H1 (cell line): ENCODE results near the gene SSB. TPM values are rescaled to one million over a fixed set of nuclear protein-coding genes. Genes with fewer than 3 reads are reported as not detected.
A peak's percentile ranks its signal among the peaks of the same experiment; 100 is the strongest.

ENCODE experiments used
- CTCF ChIA-PET: fragments of 300-600 bp; sonication (Branson Sonifier 250); formaldehyde crosslinking; loops from one replicate; lab custom pipeline; 2021; ENCODE audit not compliant: partially characterized antibody; lab: Charles Lee
- POLR2A ChIA-PET: fragments of 300-600 bp; sonication (Branson Sonifier 250); formaldehyde crosslinking; loops from one replicate; lab custom pipeline; 2021; ENCODE audit warnings: inconsistent platforms; ENCODE audit not compliant: partially characterized antibody; lab: Charles Lee
- DNase-seq, 2 experiments: peaks; one replicate each; pipeline versions ENCODE4 v3.0.0 to v3.0.0-alpha.2; 2010 to 2022; ENCODE audit warnings: low spot score in 2 of 2, low read depth in 1 of 2, mixed read lengths in 1 of 2
- FAIRE-seq: peaks from 2 replicates; lab custom pipeline; 2011; peaks lifted over from hg19 to GRCh38; lab: Jason Lieb, UNC
- H2AFZ ChIP-seq: 2 replicates; pipeline ENCODE4 v1.8.1; 2012; ENCODE audit warnings: low read length, inconsistent platforms
- H2AK5ac ChIP-seq: 2 replicates; pipeline ENCODE4 v1.6.1; 2013; ENCODE audit warnings: low read depth, low read length
- H2BK120ac ChIP-seq: replicated peaks from 2 replicates; pipeline ENCODE3; 2013; ENCODE audit warnings: low read depth, low read length, inconsistent platforms
- H2BK12ac ChIP-seq: 2 replicates; pipeline ENCODE4 v1.6.1; 2013; ENCODE audit warnings: low read depth, low read length
- H2BK15ac ChIP-seq: 2 replicates; pipeline ENCODE4 v1.6.1; 2013; ENCODE audit warnings: low read length
- H2BK20ac ChIP-seq: 2 replicates; pipeline ENCODE4 v1.6.1; 2013; ENCODE audit warnings: low read length
- H2BK5ac ChIP-seq: 2 replicates; pipeline ENCODE4 v1.6.1; 2013; ENCODE audit warnings: low read depth, low read length
- H3K14ac ChIP-seq: 2 replicates; pipeline ENCODE4 v1.6.1; 2013; ENCODE audit warnings: inconsistent platforms; ENCODE audit not compliant: insufficient read length
- H3K18ac ChIP-seq: 2 replicates; pipeline ENCODE4 v1.6.1; 2013; ENCODE audit warnings: low read length; ENCODE audit errors: extremely low read depth
- H3K23ac ChIP-seq: 2 replicates; pipeline ENCODE4 v1.6.1; 2013; ENCODE audit warnings: inconsistent platforms; ENCODE audit not compliant: insufficient read length
- H3K23me2 ChIP-seq: 2 replicates; pipeline ENCODE4 v1.6.1; 2013; ENCODE audit warnings: low read depth, low read length
- H3K27ac ChIP-seq: 2 replicates; pipeline ENCODE4 v1.6.1; 2011; ENCODE audit warnings: low read depth, low read length, inconsistent platforms
- H3K27me3 ChIP-seq, 4 experiments: replicated peaks in 1 of 4; 1 replicate in 1 of 4; 2 replicates in 3 of 4; pipeline versions ENCODE4 v1.6.1 to v1.8.1; 2011 to 2013; ENCODE audit warnings: low read length in 3 of 4, mild to moderate bottlenecking in 3 of 4, inconsistent platforms in 2 of 4, mixed read lengths in 2 of 4, moderate library complexity in 1 of 4; ENCODE audit not compliant: control insufficient read depth in 3 of 4, insufficient read depth in 3 of 4; ENCODE audit errors: extremely low read depth in 1 of 4
- H3K36me3 ChIP-seq, 4 experiments: 2 replicates each; pipeline versions ENCODE4 v1.6.1 to v1.8.1; 2011 to 2013; ENCODE audit warnings: mild to moderate bottlenecking in 4 of 4, low read length in 3 of 4, moderate library complexity in 2 of 4, control low read depth in 1 of 4, inconsistent platforms in 1 of 4; ENCODE audit not compliant: insufficient read depth in 4 of 4, control insufficient read depth in 2 of 4
- H3K4ac ChIP-seq: replicated peaks from 2 replicates; pipeline ENCODE3; 2013; ENCODE audit warnings: low read length, low read depth, mixed read lengths, inconsistent platforms; ENCODE audit not compliant: insufficient read length
- H3K4me1 ChIP-seq, 4 experiments: replicated peaks in 1 of 4; 1 replicate in 1 of 4; 2 replicates in 3 of 4; pipeline versions ENCODE4 v1.6.1 to v1.8.1; 2011 to 2013; ENCODE audit warnings: low read length in 3 of 4, inconsistent platforms in 2 of 4, mixed read lengths in 1 of 4; ENCODE audit not compliant: insufficient read depth in 4 of 4, control insufficient read depth in 3 of 4
- H3K4me2 ChIP-seq, 2 experiments: 2 replicates each; pipeline versions ENCODE4 v1.6.1 to v1.8.1; 2011 to 2013; ENCODE audit warnings: low read depth in 2 of 2, low read length in 2 of 2, control low read depth in 1 of 2, inconsistent platforms in 1 of 2, mild to moderate bottlenecking in 1 of 2; ENCODE audit not compliant: insufficient read depth in 1 of 2
- H3K4me3 ChIP-seq, 4 experiments: fragments of 200-600, 300-600 bp in 1 of 4; sonication (generic), shearing (Covaris generic), sonication (Bioruptor Twin) in 1 of 4; 2 replicates each; pipeline versions ENCODE4 v1.5.1 to v1.8.1; 2011 to 2016; ENCODE audit warnings: low read length in 4 of 4, low read depth in 3 of 4, control low read depth in 2 of 4, inconsistent platforms in 2 of 4, mild to moderate bottlenecking in 2 of 4, mixed read lengths in 1 of 4, moderate library complexity in 1 of 4; ENCODE audit not compliant: insufficient read depth in 2 of 4; ENCODE audit errors: extremely low read depth in 1 of 4
- H3K56ac ChIP-seq: replicated peaks from 2 replicates; pipeline ENCODE3; 2013; ENCODE audit warnings: low read depth, mild to moderate bottlenecking, mixed read lengths, low read length, inconsistent platforms; ENCODE audit not compliant: insufficient read length
- H3K79me1 ChIP-seq: 2 replicates; pipeline ENCODE4 v1.6.1; 2013; ENCODE audit warnings: low read depth, low read length, control low read depth
- H3K79me2 ChIP-seq, 2 experiments: 2 replicates each; pipeline versions ENCODE4 v1.6.1 to v1.8.1; 2012 to 2013; ENCODE audit warnings: low read length in 2 of 2, mild to moderate bottlenecking in 2 of 2, inconsistent platforms in 1 of 2; ENCODE audit not compliant: insufficient read depth in 2 of 2, control insufficient read depth in 1 of 2
- H3K9ac ChIP-seq, 4 experiments: replicated peaks in 1 of 4; 1 replicate in 1 of 4; 2 replicates in 3 of 4; pipeline versions ENCODE4 v1.6.1 to v1.8.1; 2011 to 2013; ENCODE audit warnings: low read depth in 3 of 4, low read length in 3 of 4, control low read depth in 2 of 4, mild to moderate bottlenecking in 2 of 4, moderate library complexity in 2 of 4, inconsistent platforms in 1 of 4; ENCODE audit errors: extremely low read depth in 1 of 4
- H3K9me3 ChIP-seq, 2 experiments: 2 replicates each; pipeline versions ENCODE4 v1.6.1 to v1.8.1; 2012 to 2013; ENCODE audit warnings: mild to moderate bottlenecking in 2 of 2, moderate library complexity in 2 of 2, control low read depth in 1 of 2, inconsistent platforms in 1 of 2, low read depth in 1 of 2, low read length in 1 of 2, mixed read lengths in 1 of 2; ENCODE audit not compliant: insufficient read depth in 2 of 2
- H4K20me1 ChIP-seq, 2 experiments: replicated peaks in 1 of 2; 2 replicates each; pipeline versions ENCODE3 to v1.8.1; 2011 to 2013; ENCODE audit warnings: inconsistent platforms in 2 of 2, low read length in 2 of 2, mild to moderate bottlenecking in 1 of 2; ENCODE audit not compliant: insufficient read depth in 2 of 2, control insufficient read depth in 1 of 2
- H4K5ac ChIP-seq: 2 replicates; pipeline ENCODE4 v1.6.1; 2013; ENCODE audit warnings: low read length, low read depth, mixed read lengths, inconsistent platforms; ENCODE audit not compliant: insufficient read length
- H4K8ac ChIP-seq: 2 replicates; pipeline ENCODE4 v1.8.0; 2013; ENCODE audit warnings: mild to moderate bottlenecking, moderate library complexity, low read length, inconsistent platforms; ENCODE audit not compliant: insufficient read depth; ENCODE audit errors: extremely low read depth
- H4K91ac ChIP-seq: replicated peaks from 2 replicates; pipeline ENCODE3; 2013; ENCODE audit warnings: low read length, mixed read lengths, inconsistent platforms; ENCODE audit not compliant: insufficient read length
- CHD2 ChIP-seq: IDR thresholded peaks from 2 replicates; pipeline ENCODE4 v1.6.1; 2012; ENCODE audit warnings: low read length, improper control_type of control experiment
- WGBS, 2 experiments: shearing (Covaris generic) in 1 of 2; methylation state at CpG; one replicate each; pipeline versions ENCODE4 v1.1.6 to v1.1.7; 2013 to 2015; ENCODE audit warnings: low lambda C conversion rate in 2 of 2, mixed read lengths in 2 of 2, inconsistent platforms in 1 of 2, low coverage in 1 of 2, missing lambda C conversion rate in 1 of 2; ENCODE audit not compliant: insufficient replicate concordance in 2 of 2, insufficient coverage in 1 of 2, insufficient read length in 1 of 2; ENCODE audit errors: extremely low coverage in 1 of 2, missing lambda C conversion rate in 1 of 2; 5-methylcytosine and 5-hydroxymethylcytosine counted together
- polyA plus RNA-seq, 7 experiments: library from polyadenylated mRNA; depleted of rRNA in 3 of 7; stranded (reverse) in 5 of 7; unstranded in 2 of 7; fragments of >200 nt in 5 of 7; fragments of 200-250 nt in 2 of 7; gene quantifications; 1 replicate in 5 of 7; 2 replicates in 1 of 7; 4 replicates in 1 of 7; pipeline versions ENCODE4 v1.2.1 to v1.2.3, GENCODE V29; 2011 to 2013; ENCODE audit warnings: missing spikeins in 2 of 7, mixed read lengths in 2 of 7
- total RNA-seq: library from RNA; stranded (reverse); fragmentation: NEBNext Ultra II Directional; extraction: Animal tissue kit (Norgen Biotek cat#: 25700); gene quantifications from 2 replicates; pipeline ENCODE4 v1.2.1, GENCODE V29; 2021
- TF ChIP-seq, protein P1 (sequence below), 3 experiments: IDR thresholded peaks; 1 replicate in 2 of 3; 2 replicates in 1 of 3; pipeline versions ENCODE4 v1.5.1 to v1.6.1; 2011; ENCODE audit warnings: low read length in 3 of 3, mild to moderate bottlenecking in 3 of 3, inconsistent platforms in 2 of 3, low read depth in 1 of 3, moderate library complexity in 1 of 3; ENCODE audit not compliant: insufficient read depth in 1 of 3; ENCODE audit errors: control extremely low read depth in 1 of 3

The SSB gene
- total and polyA plus RNA-seq, 2 of the 8 experiments (the other 6 are each of a cell fraction or from before 2014, with no cell fraction given) = 60.8 to 270 TPM

DNA sequence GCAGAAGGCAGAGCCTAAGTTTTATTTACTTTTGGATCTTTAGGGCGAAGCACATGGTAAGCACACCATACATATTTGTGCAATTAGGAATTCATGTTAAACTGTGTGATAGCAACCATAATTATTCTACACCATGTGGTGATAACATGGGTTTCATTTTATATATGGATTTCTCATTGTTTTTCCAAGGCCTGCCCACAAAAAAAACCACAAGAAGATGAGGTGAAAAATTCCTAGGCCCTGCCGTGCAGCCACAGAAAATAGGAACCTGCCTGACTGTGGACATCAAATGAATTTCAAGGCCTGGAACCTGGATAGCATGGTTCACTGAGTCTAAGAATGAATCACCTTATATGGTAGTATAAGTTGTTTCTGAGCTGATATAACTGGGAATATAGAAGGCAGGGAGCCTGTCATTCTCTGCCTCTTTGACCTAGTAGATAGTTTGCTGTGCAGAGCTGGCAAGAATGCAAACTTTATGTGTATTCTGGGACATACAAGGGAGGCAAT lies 22.4 kb upstream of the SSB start:
- Histone ChIP-seq H3K36me3 (no peaks in the 10 kb centered on the region), H4K8ac (no peak overlapping the region), H2BK15ac (no peak overlapping the region), H2BK12ac (no peak overlapping the region), H3K27me3 (no peaks in the 10 kb centered on the region), H3K18ac (no peak overlapping the region)
- no peak for TF ChIP-seq CHD2
- TF ChIP-seq, protein P1, sequence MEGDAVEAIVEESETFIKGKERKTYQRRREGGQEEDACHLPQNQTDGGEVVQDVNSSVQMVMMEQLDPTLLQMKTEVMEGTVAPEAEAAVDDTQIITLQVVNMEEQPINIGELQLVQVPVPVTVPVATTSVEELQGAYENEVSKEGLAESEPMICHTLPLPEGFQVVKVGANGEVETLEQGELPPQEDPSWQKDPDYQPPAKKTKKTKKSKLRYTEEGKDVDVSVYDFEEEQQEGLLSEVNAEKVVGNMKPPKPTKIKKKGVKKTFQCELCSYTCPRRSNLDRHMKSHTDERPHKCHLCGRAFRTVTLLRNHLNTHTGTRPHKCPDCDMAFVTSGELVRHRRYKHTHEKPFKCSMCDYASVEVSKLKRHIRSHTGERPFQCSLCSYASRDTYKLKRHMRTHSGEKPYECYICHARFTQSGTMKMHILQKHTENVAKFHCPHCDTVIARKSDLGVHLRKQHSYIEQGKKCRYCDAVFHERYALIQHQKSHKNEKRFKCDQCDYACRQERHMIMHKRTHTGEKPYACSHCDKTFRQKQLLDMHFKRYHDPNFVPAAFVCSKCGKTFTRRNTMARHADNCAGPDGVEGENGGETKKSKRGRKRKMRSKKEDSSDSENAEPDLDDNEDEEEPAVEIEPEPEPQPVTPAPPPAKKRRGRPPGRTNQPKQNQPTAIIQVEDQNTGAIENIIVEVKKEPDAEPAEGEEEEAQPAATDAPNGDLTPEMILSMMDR (IDR thresholded peaks at IDR 0.05; ENCODE audit: control extremely low read depth in 1 of 3, insufficient read depth in 1 of 3, low read depth in 1 of 3, low read length in 3 of 3) = no peak
- TF ChIP-seq, all 59 proteins: peak for 0
- no peak overlapping the region for H2BK5ac ChIP-seq
- no peak overlapping the region for H3K9ac ChIP-seq
- CTCF ChIA-PET = interaction anchor here (0.7 to 1.5 kb wide), 3 partner anchors 12 to 43 kb away, joined by 3 to 5 read pairs (median 3); no protein-coding TSS in a partner anchor
- WGBS, 2 experiments = 88% methylated on average over 2 of the region's 2 CpGs; no CpG with 5 or more reads in 1 of the 2 experiments
- H3K4me1 ChIP-seq = no peaks in the 10 kb centered on the region
- peak overlapping the region; percentile 37 for H3K4ac ChIP-seq
- H3K23me2 ChIP-seq = no peaks in the 10 kb centered on the region
- POLR2A ChIA-PET = interaction anchor here (0.9 kb wide), 2 partner anchors 18 to 256 kb away, joined by 3 read pairs; no protein-coding TSS in a partner anchor
- H4K5ac ChIP-seq = no peak overlapping the region
- no peak for DNase-seq
- no peak overlapping the region for H3K4me3 ChIP-seq
- no peak overlapping the region for H2BK120ac ChIP-seq
- H2AFZ ChIP-seq = no peak overlapping the region
- no peak overlapping the region for H3K4me2 ChIP-seq
- H3K9me3 ChIP-seq = no peaks in the 10 kb centered on the region
- H3K23ac ChIP-seq = no peak overlapping the region
- H2AK5ac ChIP-seq = no peak overlapping the region
- no peaks in the 10 kb centered on the region for H3K79me2 ChIP-seq
- H3K79me1 ChIP-seq = no peaks in the 10 kb centered on the region
- FAIRE-seq = no peak
- no peak overlapping the region for H3K56ac ChIP-seq
- no peak overlapping the region for H3K14ac ChIP-seq
- no peak overlapping the region for H3K27ac ChIP-seq
- H4K20me1 ChIP-seq = no peaks in the 10 kb centered on the region
- H4K91ac ChIP-seq = no peak overlapping the region
- H2BK20ac ChIP-seq = no peak overlapping the region
